Stimulated activated CD8-positive, alpha-beta memory T cell treated with anti-CD3 and anti-CD28 coated beads, Interleukin-4, amount 100 ng/mL, for 4 hours (primary cell): ENCODE data around the gene CEP104.

Experiments
- DNase-seq, 2 donors: peaks; one replicate each; pipeline ENCODE4 v3.0.0-alpha.2; 2020; ENCODE audit warnings: low read depth in 2 of 2, low spot score in 1 of 2

Gene CEP104

DNA sequence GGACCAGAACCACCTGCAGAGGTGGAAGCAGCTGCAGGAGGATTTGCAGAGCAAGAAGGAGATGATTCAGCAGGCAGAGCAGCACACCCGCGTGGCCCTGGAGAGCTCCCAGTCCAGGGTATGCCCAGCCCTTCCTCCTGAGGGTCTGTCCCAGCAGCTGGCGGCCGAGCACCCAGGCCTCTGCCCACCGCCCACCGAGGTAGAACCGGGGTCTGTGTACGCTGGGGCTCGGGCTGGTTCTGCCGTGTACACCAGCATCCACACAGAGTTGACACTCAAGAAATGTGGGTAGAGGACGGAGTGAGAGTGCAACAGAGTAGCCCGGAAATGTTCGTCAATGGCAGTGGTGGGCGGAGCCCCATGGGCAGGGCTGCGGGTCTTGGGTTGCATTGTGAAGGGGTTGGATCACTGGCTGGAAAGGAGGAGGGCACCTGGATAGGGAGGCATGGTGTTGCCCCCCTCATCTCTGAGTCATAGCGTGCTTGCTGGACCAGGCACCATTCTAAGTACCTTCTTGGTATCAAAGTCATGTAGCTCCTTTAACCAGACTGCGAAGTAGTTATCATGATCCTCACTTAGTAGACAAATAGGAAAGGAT, 89.6 kb downstream of the CEP104 start:
- DNase-seq, result no peak

DNA sequence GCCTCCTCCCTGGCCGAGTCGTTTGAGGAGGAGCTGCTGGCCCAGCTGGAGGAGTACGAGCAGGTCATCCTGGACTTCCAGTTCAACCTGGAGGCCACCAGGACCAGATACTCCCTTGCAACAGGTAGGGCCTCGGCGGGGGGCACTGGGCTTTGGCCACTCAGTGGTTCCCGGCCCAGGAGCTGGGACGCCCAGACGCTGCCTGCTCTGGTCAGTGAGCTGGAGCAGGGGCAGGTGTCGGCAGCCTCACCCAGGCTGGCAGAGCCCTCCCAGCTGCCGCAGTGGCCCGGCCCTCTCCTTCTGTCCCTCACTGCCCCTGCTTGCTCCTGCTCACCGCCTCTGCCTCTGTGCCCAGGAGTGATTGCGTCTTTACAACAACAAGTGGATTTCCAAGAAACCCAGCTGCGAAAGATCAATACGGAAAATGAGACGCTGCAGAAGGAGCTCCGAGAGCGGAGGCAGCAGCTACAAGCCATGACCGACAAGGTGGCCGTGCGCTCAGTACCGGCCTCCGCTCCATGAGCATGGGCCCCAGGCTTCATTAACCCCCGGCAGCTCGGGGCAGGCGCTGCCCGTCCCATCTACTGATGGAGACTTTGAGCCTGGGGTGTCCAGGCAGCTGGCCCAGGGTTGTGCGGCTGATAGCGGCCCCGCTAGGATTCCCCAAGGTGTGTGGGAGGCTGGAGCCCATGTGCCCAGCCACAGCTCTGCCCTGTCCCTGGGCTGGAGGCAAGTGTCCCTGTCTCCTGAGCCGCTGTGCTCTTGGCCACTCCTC, 93.5 kb downstream of the CEP104 start:
- DNase-seq, result no peak

DNA sequence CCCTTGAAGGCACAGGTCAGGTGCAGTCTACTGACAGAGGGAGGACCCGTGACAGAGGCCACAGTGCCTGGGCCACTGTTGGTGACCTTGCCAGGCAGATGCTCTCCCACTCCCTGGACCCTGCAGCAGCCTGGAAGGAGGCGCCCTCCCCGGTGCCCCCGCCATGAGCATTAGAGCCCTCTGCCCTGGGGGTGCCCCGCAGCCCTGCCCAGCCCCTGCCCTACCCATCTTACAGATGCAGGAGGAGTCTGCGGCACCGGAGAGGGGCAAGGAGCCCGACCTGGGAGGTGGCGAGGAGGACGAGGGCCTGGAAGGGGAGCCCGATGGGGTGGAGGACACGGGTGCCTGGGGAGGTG, 94.2 kb downstream of the CEP104 start:
- no peak for DNase-seq

DNA sequence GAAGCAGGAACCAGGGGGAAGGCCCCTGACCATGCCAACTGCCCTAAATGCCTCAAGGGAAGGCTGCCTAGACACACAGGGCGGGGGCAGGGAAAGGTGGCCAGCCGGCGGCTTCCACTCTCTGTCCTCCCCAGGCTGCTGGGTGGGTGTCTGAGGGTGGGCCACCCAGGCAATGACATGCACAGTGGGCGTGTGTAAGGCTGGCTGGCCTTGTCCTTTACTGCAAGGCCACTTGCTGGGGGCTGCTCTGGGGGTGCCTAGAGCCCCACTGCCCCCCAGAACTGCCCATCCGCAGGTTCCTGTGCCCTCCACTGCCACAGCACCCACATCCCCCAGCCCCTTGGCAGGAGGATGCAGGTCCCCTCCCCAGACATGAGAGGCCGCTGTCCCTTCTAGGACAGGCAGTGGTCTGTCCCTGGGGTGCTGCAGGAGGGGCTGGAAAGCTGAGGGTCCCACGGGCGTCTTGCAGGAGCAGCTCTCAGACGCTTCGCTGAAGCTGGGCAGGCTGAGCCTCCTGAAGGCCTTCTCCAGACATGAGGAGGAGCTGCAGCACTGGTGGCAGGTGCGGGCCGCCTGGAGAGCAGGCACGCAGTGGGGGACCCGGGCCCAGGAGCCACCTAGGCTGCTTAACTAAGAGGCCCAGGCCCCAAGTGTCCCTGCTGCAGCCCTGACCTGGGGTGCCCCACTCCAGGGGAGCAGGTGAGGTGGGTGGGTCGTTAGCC, 94.7 kb downstream of the CEP104 start:
- no peak for DNase-seq
